H1 (cell line): ENCODE results near the gene SCN2A. TPM values are rescaled to one million over a fixed set of nuclear protein-coding genes. Genes with fewer than 3 reads are reported as not detected.

Experiments
- BCL11A ChIP-seq, 2 experiments: IDR thresholded peaks; one replicate each; pipeline ENCODE4 v1.6.1; 2011; ENCODE audit warnings: low read depth in 2 of 2, low read length in 2 of 2, mild to moderate bottlenecking in 2 of 2
- EZH2 ChIP-seq: fragments of 200-600 bp; sonication (generic); IDR thresholded peaks from 2 replicates; pipeline ENCODE4 v1.7.1; 2012; ENCODE audit warnings: low read depth, mild to moderate bottlenecking, moderate library complexity, low read length, inconsistent platforms; ENCODE audit not compliant: severe bottlenecking
- HDAC2 ChIP-seq, 2 experiments: fragments of 300-600 bp in 1 of 2; sonication (generic) in 1 of 2; IDR thresholded peaks; 2 replicates each; pipeline ENCODE4 v1.6.1; 2011 to 2012; ENCODE audit warnings: low read depth in 2 of 2, low read length in 2 of 2, mild to moderate bottlenecking in 2 of 2, moderate library complexity in 2 of 2, borderline replicate concordance in 1 of 2, inconsistent platforms in 1 of 2
- KDM5A ChIP-seq: fragments of 200-600 bp; IDR thresholded peaks from 2 replicates; pipeline ENCODE4 v1.7.1; 2012; ENCODE audit warnings: mild to moderate bottlenecking, low read length, inconsistent platforms, mixed read lengths
- RXRA ChIP-seq: IDR thresholded peaks from 2 replicates; pipeline ENCODE4 v1.6.1; 2011; ENCODE audit warnings: low read depth, mild to moderate bottlenecking, low read length, moderate library complexity; ENCODE audit not compliant: insufficient read depth
- polyA plus RNA-seq, 7 experiments: library from polyadenylated mRNA; depleted of rRNA in 3 of 7; stranded (reverse) in 5 of 7; unstranded in 2 of 7; fragments of >200 nt in 5 of 7; fragments of 200-250 nt in 2 of 7; gene quantifications; 1 replicate in 5 of 7; 2 replicates in 1 of 7; 4 replicates in 1 of 7; pipeline versions ENCODE4 v1.2.1 to v1.2.3, GENCODE V29; 2011 to 2013; ENCODE audit warnings: missing spikeins in 2 of 7, mixed read lengths in 2 of 7
- total RNA-seq: library from RNA; stranded (reverse); fragmentation: NEBNext Ultra II Directional; extraction: Animal tissue kit (Norgen Biotek cat#: 25700); gene quantifications from 2 replicates; pipeline ENCODE4 v1.2.1, GENCODE V29; 2021

SCN2A gene
- total and polyA plus RNA-seq, 2 of the 8 experiments (the other 6 are each of a cell fraction or from before 2014, with no cell fraction given) = 0.18 to 1.1 TPM

GRCh38 chr2:165294912-165295311 lies 55.7 kb downstream of the SCN2A start (continued):
- TF ChIP-seq HDAC2 (IDR thresholded peaks at IDR 0.05; ENCODE audit: borderline replicate concordance in 1 of 2, low read depth in 2 of 2, low read length in 2 of 2) (no peak), KDM5A (no peak), EZH2 (no peak), BCL11A (IDR thresholded peaks at IDR 0.05; ENCODE audit: low read depth in 2 of 2, low read length in 2 of 2) (no peak), RXRA (no peak)
- TF ChIP-seq, all 59 proteins: peak for 0
